Stimulated activated CD4-positive, alpha-beta T cell treated with anti-CD3 and anti-CD28 coated beads, Interleukin-12 subunit alpha, Interleukin-12 subunit beta, amount 100 ng/mL, for 48 hours (primary cell): Measurements from ENCODE around the gene AAK1.
"Not testable (repeated sequence)": the region's sequence is repeated elsewhere in the genome, so short reads cannot be mapped to it uniquely, and the experiment has no call there.

ENCODE experiments used
- DNase-seq, 3 donors: peaks; one replicate each; pipeline ENCODE4 v3.0.0-alpha.2; 2020; ENCODE audit warnings: low read depth in 2 of 3, low spot score in 1 of 3

AAK1 gene

GRCh38 chr2:69576880-69577279 is 66.7 kb downstream of the AAK1 start:
- DNase-seq, result no peak

- DNase-seq, result no peak
Measured at GRCh38 chr2:69575926-69576325, 67.6 kb downstream of the AAK1 start.

- not testable (repeated sequence) for DNase-seq
Measured at GRCh38 chr2:69575371-69575770, 68.2 kb downstream of the AAK1 start.

GRCh38 chr2:69572641-69573040 is 70.9 kb downstream of the AAK1 start:
- DNase-seq, result no peak

- DNase-seq, result no peak
Measured at GRCh38 chr2:69571189-69571588, 72.3 kb downstream of the AAK1 start.

GRCh38 chr2:69570474-69570873 is 73.1 kb downstream of the AAK1 start:
- DNase-seq, result no peak

- DNase-seq, result no peak
Measured at GRCh38 chr2:69567909-69568300, 75.6 kb downstream of the AAK1 start.

- DNase-seq, result no peak
Measured at GRCh38 chr2:69567157-69567908, 76.2 kb downstream of the AAK1 start.

GRCh38 chr2:69566669-69567068 is 76.9 kb downstream of the AAK1 start:
- DNase-seq, result no peak

- peak; percentile 55 to 77 (median 60) for DNase-seq
Measured at GRCh38 chr2:69565431-69565839, 78.1 kb downstream of the AAK1 start.

GRCh38 chr2:69564604-69565003 is 78.9 kb downstream of the AAK1 start:
- no peak for DNase-seq

GRCh38 chr2:69563021-69563420 is 80.5 kb downstream of the AAK1 start:
- no peak for DNase-seq

GRCh38 chr2:69561101-69561500 is 82.4 kb downstream of the AAK1 start:
- no peak for DNase-seq

- DNase-seq, result no peak
Measured at GRCh38 chr2:69560147-69560482, 83.4 kb downstream of the AAK1 start.

GRCh38 chr2:69559442-69560146 is 83.9 kb downstream of the AAK1 start:
- no peak for DNase-seq

GRCh38 chr2:69556008-69556407 is 87.5 kb downstream of the AAK1 start:
- no peak for DNase-seq

GRCh38 chr2:69554981-69555380 is 88.6 kb downstream of the AAK1 start:
- no peak for DNase-seq

GRCh38 chr2:69554568-69554967 is 89.0 kb downstream of the AAK1 start:
- DNase-seq, result no peak

- no peak for DNase-seq
Measured at GRCh38 chr2:69553991-69554390, 89.5 kb downstream of the AAK1 start.

GRCh38 chr2:69550511-69550910 is 93.0 kb downstream of the AAK1 start:
- not testable (repeated sequence) for DNase-seq

- DNase-seq, result no peak
Measured at GRCh38 chr2:69549421-69549820, 94.1 kb downstream of the AAK1 start.

- no peak for DNase-seq
Measured at GRCh38 chr2:69547984-69548715, 95.4 kb downstream of the AAK1 start.
